ENCODE data around the gene USP50. TPM values are rescaled to one million over a fixed set of nuclear protein-coding genes. Genes with fewer than 3 reads are reported as not detected.

The USP50 gene
- total and polyA plus RNA-seq, 8 donors: 0.30 to 1.3 (median 0.54) TPM; not detected in 2

DNA sequence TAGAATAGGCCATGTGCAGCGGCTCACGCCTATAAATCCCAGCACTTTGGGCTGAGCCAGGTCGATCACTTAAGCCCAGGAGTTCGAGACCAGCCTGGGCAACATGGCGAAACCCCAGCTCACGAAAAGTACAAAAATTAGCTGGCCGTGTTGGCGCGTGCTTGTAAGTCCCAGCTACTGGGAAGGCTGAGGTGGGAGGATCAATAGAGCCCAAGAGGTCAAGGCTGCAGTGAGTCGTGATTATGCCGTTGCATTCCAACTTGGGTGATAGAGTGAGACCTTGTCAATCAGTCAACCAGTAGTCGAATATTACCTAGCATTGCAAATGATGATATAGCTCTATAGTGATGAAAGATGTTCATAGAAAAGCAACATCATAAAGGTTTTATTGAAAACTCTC, 70.3 kb downstream of the USP50 start:
- H3K4me1 ChIP-seq: no peaks in the 10 kb centered on the region
- no peak for ATAC-seq

DNA sequence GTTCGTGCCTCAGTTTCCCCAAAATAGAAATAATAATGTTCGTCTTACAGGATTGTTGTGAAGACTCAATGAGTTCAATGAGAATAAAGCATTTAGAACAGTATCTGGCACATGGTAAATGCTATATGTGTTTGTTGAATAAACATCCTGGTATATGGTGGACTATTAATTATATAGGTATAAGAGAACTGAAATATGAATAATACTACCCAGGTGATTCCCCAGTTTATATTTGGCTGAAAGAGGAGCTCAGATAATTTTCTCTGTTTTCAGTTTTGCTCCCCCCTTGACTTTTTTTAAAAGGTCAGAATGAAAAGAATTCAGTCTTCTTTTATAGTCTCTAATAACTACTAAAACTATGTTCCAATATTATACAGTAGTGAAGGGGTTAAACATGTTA, 75.4 kb downstream of the USP50 start:
- ATAC-seq (no peak), DNase-seq (no peak)
- Histone ChIP-seq H3K4me3 (no peak overlapping the region), H3K27me3 (no peaks in the 10 kb centered on the region), H3K36me3 (peaks cover 0 to 89% of the 10 kb centered on the region in 2 donors), H3K4me1 (no peaks in the 10 kb centered on the region), H3K9me3 (no peaks in the 10 kb centered on the region), H3K27ac (no peak overlapping the region)
- intact Hi-C loops (cut with DNase I): no loop called here
- TF ChIP-seq, protein P1, sequence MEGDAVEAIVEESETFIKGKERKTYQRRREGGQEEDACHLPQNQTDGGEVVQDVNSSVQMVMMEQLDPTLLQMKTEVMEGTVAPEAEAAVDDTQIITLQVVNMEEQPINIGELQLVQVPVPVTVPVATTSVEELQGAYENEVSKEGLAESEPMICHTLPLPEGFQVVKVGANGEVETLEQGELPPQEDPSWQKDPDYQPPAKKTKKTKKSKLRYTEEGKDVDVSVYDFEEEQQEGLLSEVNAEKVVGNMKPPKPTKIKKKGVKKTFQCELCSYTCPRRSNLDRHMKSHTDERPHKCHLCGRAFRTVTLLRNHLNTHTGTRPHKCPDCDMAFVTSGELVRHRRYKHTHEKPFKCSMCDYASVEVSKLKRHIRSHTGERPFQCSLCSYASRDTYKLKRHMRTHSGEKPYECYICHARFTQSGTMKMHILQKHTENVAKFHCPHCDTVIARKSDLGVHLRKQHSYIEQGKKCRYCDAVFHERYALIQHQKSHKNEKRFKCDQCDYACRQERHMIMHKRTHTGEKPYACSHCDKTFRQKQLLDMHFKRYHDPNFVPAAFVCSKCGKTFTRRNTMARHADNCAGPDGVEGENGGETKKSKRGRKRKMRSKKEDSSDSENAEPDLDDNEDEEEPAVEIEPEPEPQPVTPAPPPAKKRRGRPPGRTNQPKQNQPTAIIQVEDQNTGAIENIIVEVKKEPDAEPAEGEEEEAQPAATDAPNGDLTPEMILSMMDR (IDR thresholded peaks at IDR 0.05): no peak

More for the DNA sequence above, 70.3 kb downstream of the USP50 start:
- TF ChIP-seq, protein P1 (IDR thresholded peaks at IDR 0.05): no peak
- DNase-seq: no peak
- H3K27me3 ChIP-seq: no peaks in the 10 kb centered on the region
- intact Hi-C loops (cut with DNase I): no loop called here
- H3K36me3 ChIP-seq: peaks cover 0 to 98% of the 10 kb centered on the region in 2 donors
- no peak overlapping the region for H3K4me3 ChIP-seq
- no peak overlapping the region for H3K27ac ChIP-seq
- no peaks in the 10 kb centered on the region for H3K9me3 ChIP-seq

DNA sequence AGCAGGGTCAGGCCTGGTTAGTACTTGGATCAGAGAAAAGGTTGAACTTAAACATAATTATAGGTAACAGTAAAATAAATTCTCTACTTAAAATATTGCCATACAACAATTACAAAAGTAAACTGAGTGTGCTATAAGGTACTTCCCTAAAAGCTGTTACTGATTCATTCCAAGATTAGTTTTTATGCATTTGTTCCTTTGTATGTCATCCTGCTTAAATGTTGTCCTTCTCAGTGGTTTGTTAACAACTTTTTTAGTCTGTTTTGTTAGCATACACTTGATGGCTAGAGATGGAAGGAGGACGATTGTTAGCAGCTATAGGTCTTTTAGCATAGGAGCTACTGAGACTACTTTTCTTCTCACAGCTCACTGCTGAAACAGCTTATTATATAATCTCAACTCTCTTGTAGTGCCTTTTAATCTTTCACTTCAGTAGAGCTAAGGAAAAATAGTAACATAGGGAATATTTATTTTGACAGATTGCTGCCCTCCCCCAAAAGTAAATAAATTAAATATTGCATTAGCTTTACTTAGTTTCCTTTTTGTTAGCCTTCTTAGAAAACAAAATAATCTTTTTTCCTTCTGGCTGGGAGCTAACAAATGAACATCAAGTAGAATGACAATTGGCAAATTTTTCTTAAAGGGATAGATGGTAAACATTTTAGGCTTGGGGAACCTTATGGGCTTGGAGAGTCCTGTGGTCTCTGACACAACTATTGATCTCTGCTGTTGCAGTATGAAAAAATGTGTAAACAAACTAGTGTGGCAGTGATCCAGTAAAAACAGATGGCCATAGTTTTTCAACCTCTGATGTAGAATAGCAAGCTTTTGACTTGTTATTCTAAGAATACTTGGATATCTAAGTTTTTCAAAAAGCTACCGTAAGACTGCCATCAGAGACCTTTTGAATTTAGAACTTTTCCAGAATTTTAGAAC, 82.8 kb downstream of the USP50 start:
- Histone ChIP-seq H3K4me3 (no peak overlapping the region), H3K9me3 (no peaks in the 10 kb centered on the region), H3K27ac (no peak overlapping the region), H3K4me1 (peaks cover 0 to 4% of the 10 kb centered on the region in 2 donors), H3K27me3 (no peaks in the 10 kb centered on the region), H3K36me3 (peaks cover 0 to 99% of the 10 kb centered on the region in 2 donors)
- intact Hi-C loops (cut with DNase I): no loop called here
- TF ChIP-seq, protein P1 (IDR thresholded peaks at IDR 0.05): no peak
- DNase-seq (peak in 2 of 4 donors; percentile 25 to 32), ATAC-seq (no peak)

DNA sequence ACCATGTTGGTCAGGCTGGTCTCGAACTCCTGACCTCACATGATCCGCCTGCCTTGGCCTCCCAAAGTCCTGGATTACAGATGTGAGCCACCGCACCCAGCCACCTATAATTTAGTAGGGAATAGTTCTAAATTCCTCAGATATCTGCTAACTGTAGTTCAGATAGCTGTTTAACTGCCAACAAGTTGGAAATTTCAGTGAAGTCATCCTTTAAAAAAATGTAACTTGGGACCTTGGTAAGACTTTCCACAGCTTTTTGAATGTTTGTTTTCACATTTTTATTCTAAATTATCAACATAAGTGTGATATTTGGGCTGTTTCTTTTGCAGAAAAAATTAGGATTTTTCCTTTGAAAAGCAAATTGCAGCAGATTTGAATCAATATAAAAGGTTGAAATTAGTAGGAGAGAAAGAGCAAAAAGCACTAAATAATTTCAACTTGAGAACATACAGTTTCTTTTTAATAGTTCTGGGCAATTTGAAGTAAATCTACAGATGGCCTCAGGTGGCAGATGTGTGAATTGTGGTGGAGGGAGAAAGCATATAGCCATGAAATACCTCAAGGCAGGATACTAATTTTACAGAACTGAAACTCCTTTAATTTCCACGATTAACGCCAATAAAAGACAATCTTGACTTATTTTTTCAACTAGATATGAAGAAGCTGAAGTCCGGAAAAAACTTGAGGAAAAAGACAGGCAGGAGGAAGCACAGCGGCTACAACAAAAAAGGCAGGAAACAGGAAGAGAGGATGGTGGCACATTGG, 87.9 kb downstream of the USP50 start:
- TF ChIP-seq, protein P1 (IDR thresholded peaks at IDR 0.05): no peak
- H3K36me3 ChIP-seq: peaks cover 0 to 96% of the 10 kb centered on the region in 2 donors
- peaks cover 0 to 4% of the 10 kb centered on the region in 2 donors for H3K4me1 ChIP-seq
- DNase-seq: no peak
- H3K27ac ChIP-seq: no peak overlapping the region
- no peak overlapping the region for H3K4me3 ChIP-seq
- no peak for ATAC-seq
- H3K9me3 ChIP-seq: no peaks in the 10 kb centered on the region
- H3K27me3 ChIP-seq: no peaks in the 10 kb centered on the region
- intact Hi-C loops (cut with DNase I): no loop called here

DNA sequence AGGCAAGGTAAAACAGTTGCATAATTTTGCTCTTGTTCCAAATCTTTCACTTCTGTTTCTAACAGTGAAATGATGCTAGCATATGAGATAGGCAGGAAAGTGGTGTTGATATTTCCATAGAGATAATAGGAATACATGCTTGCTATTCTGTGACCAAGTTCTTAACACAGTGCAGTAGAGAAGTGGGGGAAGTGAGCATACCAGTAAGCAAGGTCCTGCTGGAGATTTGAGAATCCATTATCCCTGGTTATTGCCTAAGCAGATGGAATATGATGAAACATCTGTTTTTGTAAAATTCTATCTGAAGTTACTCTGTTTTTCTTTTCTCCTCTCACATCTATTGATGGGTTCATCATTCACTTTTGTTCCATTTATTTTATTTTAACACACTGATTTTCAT, 93.5 kb downstream of the USP50 start:
- TF ChIP-seq, protein P1 (IDR thresholded peaks at IDR 0.05): no peak
- Histone ChIP-seq H3K27ac (no peak overlapping the region), H3K4me3 (no peak overlapping the region), H3K36me3 (peaks cover 0 to 80% of the 10 kb centered on the region in 2 donors), H3K9me3 (no peaks in the 10 kb centered on the region), H3K4me1 (peaks cover 0 to 12% of the 10 kb centered on the region in 2 donors), H3K27me3 (no peaks in the 10 kb centered on the region)
- DNase-seq (peak in 1 of 4 donors; percentile 2), ATAC-seq (peak; percentile 24)
- intact Hi-C loops (cut with DNase I): no loop called here

Measured in left lung (tissue), 10 donors.